Gastrocnemius medialis (tissue), 4 donors: ENCODE measurements around the gene LGALS4. TPM values are rescaled to one million over a fixed set of nuclear protein-coding genes. Genes with fewer than 3 reads are reported as not detected.
"Not testable (repeated sequence)": the region's sequence is repeated elsewhere in the genome, so short reads cannot be mapped to it uniquely, and the experiment has no call there.

Experiments
- ATAC-seq, 2 donors: fragments of 150-250 bp; one replicate each; pipeline ENCODE4 v1.9.1; 2016
- DNase-seq, 2 donors: peaks; one replicate each; pipeline ENCODE4 v3.0.0-alpha.2; 2019
- H3K27ac ChIP-seq, 4 donors: fragments of 200-600 bp; sonication (generic); 1 replicate in 1 of 4; 2 replicates in 3 of 4; pipeline ENCODE4 v1.5.1; 2016 to 2018; ENCODE audit warnings: mild to moderate bottlenecking in 2 of 4, moderate library complexity in 1 of 4
- H3K27me3 ChIP-seq, 3 donors: fragments of 200-600 bp; sonication (generic) in 2 of 3; 1 replicate in 1 of 3; 2 replicates in 2 of 3; pipeline versions ENCODE4 v1.5.1 to v1.6.0; 2016 to 2019; ENCODE audit warnings: mild to moderate bottlenecking in 1 of 3, moderate library complexity in 1 of 3
- H3K36me3 ChIP-seq, 2 donors: fragments of 200-600 bp; sonication (generic) in 1 of 2; one replicate each; pipeline ENCODE4 v1.5.1; 2017 to 2018
- H3K4me1 ChIP-seq, 2 donors: fragments of 200-600 bp; sonication (generic) in 1 of 2; one replicate each; pipeline ENCODE4 v1.5.1; 2016 to 2017; ENCODE audit warnings: mild to moderate bottlenecking in 2 of 2
- H3K4me3 ChIP-seq, 4 donors: fragments of 200-600 bp; sonication (generic) in 3 of 4; 1 replicate in 1 of 4; 2 replicates in 3 of 4; pipeline ENCODE4 v1.5.1; 2016 to 2019; ENCODE audit warnings: mild to moderate bottlenecking in 2 of 4
- H3K9me3 ChIP-seq, 3 donors: fragments of 200-600 bp; sonication (generic) in 2 of 3; 1 replicate in 1 of 3; 2 replicates in 2 of 3; pipeline ENCODE4 v1.5.1; 2016 to 2019
- POLR2A ChIP-seq, 2 donors: fragments of 450-650 bp; IDR thresholded peaks; one replicate each; pipeline ENCODE4 v1.6.1; 2017; ENCODE audit warnings: antibody characterized with exemption in 2 of 2, mild to moderate bottlenecking in 2 of 2, moderate library complexity in 2 of 2
- in situ Hi-C, 4 donors: fragments of 200-750 bp; cut with MboI; loops; one replicate each; pipeline versions ENCODE4 v1.15.0 to v1.8.0; 2017; ENCODE audit warnings: low sequenced_read_pairs in 4 of 4
- intact Hi-C: fragments of 100-400 bp; cut with DNase I; formaldehyde crosslinking; loops from one replicate; pipeline ENCODE4 v1.15.1; 2023; ENCODE audit warnings: low total_unique reads
- total RNA-seq, 4 donors: library from RNA; depleted of rRNA; stranded (reverse); fragments of >200 nt; gene quantifications; one replicate each; pipeline versions ENCODE4 v1.1.0 to v1.2.3, GENCODE V29; 2016
- TF ChIP-seq, protein P1 (sequence below), 5 experiments: fragments of 450-650 bp in 3 of 5; fragments of 200-600 bp in 2 of 5; sonication (generic) in 2 of 5; IDR thresholded peaks in 4 of 5; conservative IDR thresholded peaks in 1 of 5; 1 replicate in 4 of 5; 2 replicates in 1 of 5; pipeline ENCODE4 v1.5.1; 2016 to 2019; ENCODE audit warnings: antibody characterized with exemption in 5 of 5, mild to moderate bottlenecking in 3 of 5, moderate library complexity in 3 of 5

The LGALS4 gene
- total RNA-seq, 4 donors from 2014 or later: 0.55 to 14.2 (median 1.2) TPM; not detected in 1

GRCh38 chr19:38813323-38813722 lies 578 bp upstream of the LGALS4 start:
- Histone ChIP-seq H3K4me1 (no peaks in the 10 kb centered on the region), H3K27ac (no peak overlapping the region), H3K9me3 (no peaks in the 10 kb centered on the region), H3K36me3 (peaks cover 0 to 36% of the 10 kb centered on the region in 2 donors), H3K27me3 (no peaks in the 10 kb centered on the region), H3K4me3 (no peak overlapping the region)
- intact Hi-C loops: no loop called here
- ATAC-seq (no peak), DNase-seq (no peak)
- in situ Hi-C loops: no loop called here
- TF ChIP-seq, protein P1, sequence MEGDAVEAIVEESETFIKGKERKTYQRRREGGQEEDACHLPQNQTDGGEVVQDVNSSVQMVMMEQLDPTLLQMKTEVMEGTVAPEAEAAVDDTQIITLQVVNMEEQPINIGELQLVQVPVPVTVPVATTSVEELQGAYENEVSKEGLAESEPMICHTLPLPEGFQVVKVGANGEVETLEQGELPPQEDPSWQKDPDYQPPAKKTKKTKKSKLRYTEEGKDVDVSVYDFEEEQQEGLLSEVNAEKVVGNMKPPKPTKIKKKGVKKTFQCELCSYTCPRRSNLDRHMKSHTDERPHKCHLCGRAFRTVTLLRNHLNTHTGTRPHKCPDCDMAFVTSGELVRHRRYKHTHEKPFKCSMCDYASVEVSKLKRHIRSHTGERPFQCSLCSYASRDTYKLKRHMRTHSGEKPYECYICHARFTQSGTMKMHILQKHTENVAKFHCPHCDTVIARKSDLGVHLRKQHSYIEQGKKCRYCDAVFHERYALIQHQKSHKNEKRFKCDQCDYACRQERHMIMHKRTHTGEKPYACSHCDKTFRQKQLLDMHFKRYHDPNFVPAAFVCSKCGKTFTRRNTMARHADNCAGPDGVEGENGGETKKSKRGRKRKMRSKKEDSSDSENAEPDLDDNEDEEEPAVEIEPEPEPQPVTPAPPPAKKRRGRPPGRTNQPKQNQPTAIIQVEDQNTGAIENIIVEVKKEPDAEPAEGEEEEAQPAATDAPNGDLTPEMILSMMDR (IDR thresholded peaks at IDR 0.05 in 4 of 5, conservative IDR thresholded peaks at IDR 0.05 in 1 of 5): no peak
- TF ChIP-seq POLR2A (IDR thresholded peaks at IDR 0.05): no peak

DNA sequence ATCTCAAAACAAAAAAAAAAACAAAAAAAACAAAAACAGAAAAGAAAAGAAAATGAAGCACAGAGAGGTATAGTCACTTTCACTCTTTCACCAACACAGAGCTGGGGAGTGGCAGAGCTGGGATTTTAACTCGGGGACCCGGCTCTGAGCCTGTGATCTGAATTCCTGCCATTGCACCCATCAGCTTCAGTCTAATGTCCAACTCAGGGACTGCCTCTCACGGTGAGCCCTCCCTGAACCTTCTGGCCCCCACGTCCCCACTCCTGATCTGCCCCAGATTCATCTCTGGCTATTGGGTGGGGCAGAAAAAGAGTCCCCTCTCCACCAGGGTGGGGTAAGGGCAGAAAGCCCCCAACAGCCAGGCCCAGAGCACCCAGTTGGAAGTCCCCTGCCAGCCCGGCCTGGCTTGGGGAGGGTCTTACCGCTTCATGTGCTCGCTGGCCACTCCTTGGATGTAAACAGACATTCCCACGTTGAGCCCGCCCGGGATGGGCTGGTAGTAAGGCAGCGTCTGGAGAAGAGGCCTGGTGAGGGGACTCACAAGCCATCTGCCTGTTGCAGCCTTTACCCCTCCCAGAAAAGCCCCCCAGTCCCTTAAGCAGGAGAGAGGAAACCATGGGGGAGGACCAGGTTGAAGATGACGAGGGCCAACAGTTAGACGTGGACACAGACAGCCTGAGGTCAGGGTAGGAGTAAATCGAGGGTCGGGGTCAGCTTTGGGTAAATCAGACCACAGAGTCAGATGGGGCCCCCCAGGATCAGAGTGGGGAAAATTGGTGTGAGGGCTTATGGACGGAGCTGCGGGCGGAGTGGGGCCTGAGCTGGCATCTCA lies 520 bp downstream of the LGALS4 start:
- Histone ChIP-seq H3K27ac (no peak overlapping the region), H3K9me3 (no peaks in the 10 kb centered on the region), H3K36me3 (peaks cover 0 to 27% of the 10 kb centered on the region in 2 donors), H3K4me3 (no peak overlapping the region), H3K27me3 (no peaks in the 10 kb centered on the region), H3K4me1 (no peaks in the 10 kb centered on the region)
- in situ Hi-C loops: no loop called here
- no peak for TF ChIP-seq POLR2A (IDR thresholded peaks at IDR 0.05)
- TF ChIP-seq, protein P1 (IDR thresholded peaks at IDR 0.05 in 4 of 5, conservative IDR thresholded peaks at IDR 0.05 in 1 of 5): no peak
- ATAC-seq: peak in 1 of 2 donors; percentile 29
- no peak for DNase-seq
- intact Hi-C loops: no loop called here

- H3K9me3 ChIP-seq: no peaks in the 10 kb centered on the region
- no peak for ATAC-seq
- in situ Hi-C loops: no loop called here
Measured at GRCh38 chr19:38809592-38810252, 3.0 kb downstream of the LGALS4 start.

DNA sequence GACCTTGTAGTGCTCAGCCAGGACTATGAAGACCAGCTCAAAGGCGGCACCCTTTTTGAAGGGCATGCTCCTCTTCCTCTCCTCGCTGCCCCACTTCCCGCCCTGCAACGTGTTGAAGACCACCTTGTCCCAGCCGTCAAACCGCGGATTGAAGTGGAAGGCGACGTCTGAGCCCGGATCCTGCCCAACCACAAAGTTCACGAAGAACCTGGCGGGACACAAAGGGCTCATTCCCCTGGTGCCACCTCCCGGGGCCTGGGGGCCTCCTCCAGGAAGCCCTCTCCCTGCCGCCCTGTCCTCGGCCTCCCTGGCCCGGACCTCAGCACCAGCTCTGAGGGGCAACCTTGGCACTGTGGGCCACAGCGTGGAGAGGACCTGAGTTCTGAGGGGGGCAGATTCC lies 4.0 kb downstream of the LGALS4 start:
- H3K27me3 ChIP-seq: no peaks in the 10 kb centered on the region
- H3K9me3 ChIP-seq: no peaks in the 10 kb centered on the region
- in situ Hi-C loops: no loop called here
- H3K4me3 ChIP-seq: no peak overlapping the region
- no peak for DNase-seq
- TF ChIP-seq, protein P1 (IDR thresholded peaks at IDR 0.05 in 4 of 5, conservative IDR thresholded peaks at IDR 0.05 in 1 of 5): no peak
- no peak for TF ChIP-seq POLR2A (IDR thresholded peaks at IDR 0.05)
- no peaks in the 10 kb centered on the region for H3K4me1 ChIP-seq
- no peak overlapping the region for H3K27ac ChIP-seq
- no peak for ATAC-seq
- no peaks in the 10 kb centered on the region for H3K36me3 ChIP-seq
- intact Hi-C loops: no loop called here

More at GRCh38 chr19:38809592-38810252, 3.0 kb downstream of the LGALS4 start:
- H3K4me1 ChIP-seq: no peaks in the 10 kb centered on the region
- no peak overlapping the region for H3K27ac ChIP-seq
- DNase-seq: no peak
- TF ChIP-seq, protein P1 (IDR thresholded peaks at IDR 0.05 in 4 of 5, conservative IDR thresholded peaks at IDR 0.05 in 1 of 5): no peak
- no peak for TF ChIP-seq POLR2A (IDR thresholded peaks at IDR 0.05)
- H3K27me3 ChIP-seq: no peaks in the 10 kb centered on the region
- no peak overlapping the region for H3K4me3 ChIP-seq
- peaks cover 0 to 2% of the 10 kb centered on the region in 2 donors for H3K36me3 ChIP-seq
- intact Hi-C loops: no loop called here

GRCh38 chr19:38807374-38808098 lies 5.2 kb downstream of the LGALS4 start:
- H3K4me1 ChIP-seq, in situ Hi-C loops, H3K27me3 ChIP-seq, H3K27ac ChIP-seq, H3K36me3 ChIP-seq, DNase-seq, ATAC-seq, H3K9me3 ChIP-seq, intact Hi-C loops, H3K4me3 ChIP-seq: not testable (repeated sequence)
